Naive thymus-derived CD4-positive, alpha-beta T cell (primary cell): ENCODE data around the gene IRF3. TPM values are rescaled to one million over a fixed set of nuclear protein-coding genes. Genes with fewer than 3 reads are reported as not detected.

Experiments used
- ATAC-seq: fragments of 150-1000 bp; cut with Tn5 transposase; 2 replicates; pipeline ENCODE4 v1.10.0; 2021; ENCODE audit warnings: mild to moderate bottlenecking, moderate library complexity
- CTCF ChIA-PET: fragments of 350-600 bp; sonication (Branson Sonifier 250); formaldehyde crosslinking; loops from one replicate; lab custom pipeline; 2021; ENCODE audit warnings: antibody characterized with exemption; lab: Charles Lee
- POLR2A ChIA-PET: fragments of 350-600 bp; sonication (Branson Sonifier 250); formaldehyde crosslinking; loops from one replicate; lab custom pipeline; 2021; ENCODE audit warnings: antibody characterized with exemption, inconsistent platforms; lab: Charles Lee
- DNase-seq, 9 donors: peaks; one replicate each; pipeline versions ENCODE4 v3.0.0 to v3.0.0-alpha.2; 2020 to 2022; ENCODE audit warnings: mixed read lengths in 1 of 9
- H3K27ac ChIP-seq: one replicate; pipeline ENCODE4 v1.7.0; 2013; ENCODE audit warnings: mild to moderate bottlenecking, low read depth, low read length, moderate library complexity
- H3K27me3 ChIP-seq, 2 donors: one replicate each; pipeline ENCODE4 v1.7.0; 2013; ENCODE audit warnings: low read length in 2 of 2, mild to moderate bottlenecking in 2 of 2, moderate library complexity in 2 of 2; ENCODE audit not compliant: control insufficient read depth in 2 of 2, insufficient read depth in 2 of 2
- H3K36me3 ChIP-seq, 3 experiments: 1 replicate in 2 of 3; 2 replicates in 1 of 3; pipeline ENCODE4 v1.7.0; 2013; ENCODE audit warnings: low read length in 3 of 3, mild to moderate bottlenecking in 3 of 3, moderate library complexity in 1 of 3; ENCODE audit not compliant: insufficient read depth in 3 of 3, control insufficient read depth in 2 of 3
- H3K4me1 ChIP-seq, 2 donors: one replicate each; pipeline ENCODE4 v1.7.0; 2013; ENCODE audit warnings: low read length in 2 of 2, mild to moderate bottlenecking in 2 of 2, moderate library complexity in 1 of 2; ENCODE audit not compliant: control insufficient read depth in 2 of 2, insufficient read depth in 2 of 2
- H3K4me3 ChIP-seq: 2 replicates; pipeline ENCODE4 v1.7.0; 2013; ENCODE audit warnings: mild to moderate bottlenecking, low read length
- H3K9me3 ChIP-seq, 3 experiments: 1 replicate in 2 of 3; 2 replicates in 1 of 3; pipeline ENCODE4 v1.7.0; 2013; ENCODE audit warnings: low read length in 3 of 3; ENCODE audit not compliant: control insufficient read depth in 2 of 3
- H3K27ac Mint-ChIP-seq, 9 donors: one replicate each; pipeline ENCODE4 v1.8.0; 2020 to 2022; ENCODE audit warnings: mixed read lengths in 9 of 9, mild to moderate bottlenecking in 8 of 9, moderate library complexity in 5 of 9, inconsistent platforms in 2 of 9
- H3K27me3 Mint-ChIP-seq, 5 donors: one replicate each; pipeline ENCODE4 v1.8.0; 2021 to 2022; ENCODE audit warnings: mixed read lengths in 5 of 5, mild to moderate bottlenecking in 1 of 5
- H3K36me3 Mint-ChIP-seq, 5 donors: one replicate each; pipeline ENCODE4 v1.8.0; 2020 to 2022; ENCODE audit warnings: mixed read lengths in 5 of 5, mild to moderate bottlenecking in 3 of 5, inconsistent platforms in 1 of 5
- H3K4me1 Mint-ChIP-seq, 7 donors: one replicate each; pipeline ENCODE4 v1.8.0; 2020 to 2022; ENCODE audit warnings: mixed read lengths in 7 of 7, mild to moderate bottlenecking in 3 of 7, inconsistent platforms in 1 of 7
- H3K4me3 Mint-ChIP-seq, 10 donors: one replicate each; pipeline ENCODE4 v1.8.0; 2020 to 2022; ENCODE audit warnings: mild to moderate bottlenecking in 10 of 10, mixed read lengths in 10 of 10, moderate library complexity in 6 of 10, inconsistent platforms in 2 of 10
- H3K9me3 Mint-ChIP-seq, 11 donors: one replicate each; pipeline ENCODE4 v1.8.0; 2020 to 2022; ENCODE audit warnings: mixed read lengths in 11 of 11, mild to moderate bottlenecking in 4 of 11, inconsistent platforms in 1 of 11, moderate library complexity in 1 of 11
- intact Hi-C, 2 donors: fragments of 100-400 bp; cut with micrococcal nuclease; formaldehyde crosslinking; loops; one replicate each; pipeline ENCODE4 v1.15.1; 2023
- polyA plus RNA-seq, 2 donors: library from polyadenylated mRNA; unstranded; fragments of 300-500 nt; fragmentation: Illumina TruSeq; gene quantifications; one replicate each; pipeline ENCODE4 v1.2.3, GENCODE V29; 2021
- total RNA-seq, 6 experiments: library from RNA in 5 of 6; stranded (reverse) in 5 of 6; gene quantifications; 1 replicate in 5 of 6; 2 replicates in 1 of 6; pipeline ENCODE4 v1.2.3 and lab custom pipeline; 2021 to 2026

Gene IRF3
- total and polyA plus RNA-seq, 7 experiments from 2014 or later: 55.5 to 346 (median 178) TPM

- Histone ChIP-seq H3K4me1 (peaks cover 18 to 23% of the 10 kb centered on the region in 2 donors), H3K36me3 (peaks cover 3 to 17% (median 7%) of the 10 kb centered on the region in 3 experiments), H3K4me3 (peak within 1 kb of the TSS; percentile 86), H3K27ac (peak within 1 kb of the TSS; percentile 95), H3K9me3 (no peaks in the 10 kb centered on the region), H3K27me3 (no peaks in the 10 kb centered on the region)
- ATAC-seq (no peak), DNase-seq (peak in 5 of 9 donors; percentile 61 to 75 (median 70))
- ChIA-PET POLR2A (interaction anchor here (0.6 to 8.5 kb wide), 23 partner anchors 9 to 840 kb away, joined by 3 to 91 read pairs (median 4); partner anchors contain the start of genes ALDH16A1, BCL2L12, FLT3LG and IRF3), CTCF (interaction anchor here (0.6 to 2.2 kb wide), 13 partner anchors 13 to 285 kb away, joined by 3 to 12 read pairs (median 4); partner anchors contain the start of genes CPT1C, FLT3LG and SCAF1)
- Mint-ChIP-seq H3K27ac (peak within 1 kb of the TSS; percentile 93 to 100 (median 99)), H3K36me3 (peaks cover 0 to 5% (median 0%) of the 10 kb centered on the region in 5 donors), H3K4me1 (peaks cover 12 to 45% (median 37%) of the 10 kb centered on the region in 7 donors), H3K27me3 (no peaks in the 10 kb centered on the region), H3K4me3 (peak within 1 kb of the TSS; percentile 91 to 100 (median 98)), H3K9me3 (no peaks in the 10 kb centered on the region)
- intact Hi-C loops: loop anchor here (1.0 to 10.0 kb wide), 13 partner anchors 37 to 1043 kb away; partner anchors contain the start of genes DBP (in 2 of the 2), AKT1S1 (in 1 of the 2), ALDH16A1 (in 1 of the 2) and AP2A1 (in 1 of the 2)
These were observed 11.7 kb upstream of the IRF3 start, which contains the start of gene PRMT1 for GRCh38 chr19:49677231-49677900. Gene PRMT1, plus strand, starts transcription at chr19:49677271. Its CDS starts 10 bp downstream, at chr19:49677281.

GRCh38 chr19:49676784-49677230 is 11.2 kb upstream of the IRF3 start:
- no peaks in the 10 kb centered on the region for H3K27me3 ChIP-seq
- peak overlapping the region; percentile 91 to 100 (median 98) for H3K4me3 Mint-ChIP-seq
- H3K4me1 ChIP-seq: peaks cover 18 to 23% of the 10 kb centered on the region in 2 donors
- peak overlapping the region; percentile 93 to 100 (median 99) for H3K27ac Mint-ChIP-seq
- H3K36me3 ChIP-seq: peaks cover 2 to 12% (median 3%) of the 10 kb centered on the region in 3 experiments
- H3K9me3 Mint-ChIP-seq: no peaks in the 10 kb centered on the region
- ATAC-seq (peak; percentile 87), DNase-seq (peak; percentile 84 to 99 (median 97))
- peaks cover 0 to 3% (median 0%) of the 10 kb centered on the region in 5 donors for H3K36me3 Mint-ChIP-seq
- H3K27me3 Mint-ChIP-seq: no peaks in the 10 kb centered on the region
- peak overlapping the region; percentile 95 for H3K27ac ChIP-seq
- intact Hi-C loops: loop anchor here (1.0 to 10.0 kb wide), 18 partner anchors 12 to 1042 kb away; partner anchors contain the start of genes ALDH16A1 (in 2 of the 2), BCL2L12 (in 2 of the 2), DBP (in 2 of the 2) and IRF3 (in 2 of the 2)
- CTCF ChIA-PET: interaction anchor here (0.7 to 2.7 kb wide), 9 partner anchors 9 to 285 kb away, joined by 3 to 13 read pairs (median 3); no protein-coding TSS in a partner anchor
- H3K9me3 ChIP-seq: no peaks in the 10 kb centered on the region
- H3K4me1 Mint-ChIP-seq: peaks cover 17 to 50% (median 43%) of the 10 kb centered on the region in 7 donors
- peak overlapping the region; percentile 86 for H3K4me3 ChIP-seq
- POLR2A ChIA-PET: interaction anchor here (0.5 to 8.5 kb wide), 23 partner anchors 9 to 233 kb away, joined by 3 to 91 read pairs (median 4); partner anchors contain the start of genes BCL2L12, FLT3LG, IRF3 and NOSIP

- H3K4me1 Mint-ChIP-seq: peaks cover 18 to 50% (median 44%) of the 10 kb centered on the region in 7 donors
- H3K27ac ChIP-seq: peak overlapping the region; percentile 95
- H3K27me3 ChIP-seq: no peaks in the 10 kb centered on the region
- no peaks in the 10 kb centered on the region for H3K27me3 Mint-ChIP-seq
- H3K36me3 ChIP-seq: peaks cover 0 to 8% (median 3%) of the 10 kb centered on the region in 3 experiments
- peak overlapping the region; percentile 86 for H3K4me3 ChIP-seq
- DNase-seq: no peak
- H3K36me3 Mint-ChIP-seq: peaks cover 0 to 3% (median 0%) of the 10 kb centered on the region in 5 donors
- peaks cover 18 to 23% of the 10 kb centered on the region in 2 donors for H3K4me1 ChIP-seq
- intact Hi-C loops: loop anchor here (1.0 to 10.0 kb wide), 14 partner anchors 11 to 1041 kb away; partner anchors contain the start of genes BCL2L12 (in 2 of the 2), DBP (in 2 of the 2), IRF3 (in 2 of the 2) and AKT1S1 (in 1 of the 2)
- peak overlapping the region; percentile 91 to 100 (median 98) for H3K4me3 Mint-ChIP-seq
- no peaks in the 10 kb centered on the region for H3K9me3 ChIP-seq
- peak overlapping the region; percentile 93 to 100 (median 99) for H3K27ac Mint-ChIP-seq
- ATAC-seq: peak; percentile 28
- ChIA-PET CTCF (interaction anchor here (0.7 to 2.7 kb wide), 9 partner anchors 8 to 285 kb away, joined by 3 to 13 read pairs (median 3); no protein-coding TSS in a partner anchor), POLR2A (interaction anchor here (0.5 to 8.5 kb wide), 21 partner anchors 10 to 232 kb away, joined by 3 to 91 read pairs (median 5); partner anchors contain the start of genes BCL2L12, IRF3, NOSIP and PRR12)
- no peaks in the 10 kb centered on the region for H3K9me3 Mint-ChIP-seq
These were observed 10.6 kb upstream of the IRF3 start for GRCh38 chr19:49676136-49676783.

- Mint-ChIP-seq H3K4me3 (peak overlapping the region in 2 of 10 donors; percentile 21 to 73), H3K4me1 (peaks cover 10 to 29% (median 20%) of the 10 kb centered on the region in 7 donors), H3K36me3 (peaks cover 0 to 7% (median 4%) of the 10 kb centered on the region in 5 donors), H3K9me3 (no peaks in the 10 kb centered on the region), H3K27ac (peak overlapping the region in 5 of 9 donors; percentile 45 to 90 (median 71)), H3K27me3 (no peaks in the 10 kb centered on the region)
- CTCF ChIA-PET: interaction anchor here (0.5 to 4.4 kb wide), 10 partner anchors 9 to 426 kb away, joined by 3 to 27 read pairs (median 4); partner anchors contain the start of gene RRAS
- H3K4me3 ChIP-seq: no peak overlapping the region
- DNase-seq (peak; percentile 50 to 80 (median 67)), ATAC-seq (no peak)
- H3K27me3 ChIP-seq: no peaks in the 10 kb centered on the region
- no peaks in the 10 kb centered on the region for H3K9me3 ChIP-seq
- H3K36me3 ChIP-seq: peaks cover 0 to 16% (median 0%) of the 10 kb centered on the region in 3 experiments
- POLR2A ChIA-PET: interaction anchor here (0.6 to 8.5 kb wide), 8 partner anchors 8 to 231 kb away, joined by 3 to 91 read pairs (median 6); partner anchors contain the start of genes BCL2L12, IRF3, NOSIP and PRRG2
- H3K27ac ChIP-seq: no peak overlapping the region
- intact Hi-C loops: loop anchor here (1.0 to 10.0 kb wide), 3 partner anchors 166 to 1038 kb away; partner anchors contain the start of gene DBP (in 1 of the 2)
- H3K4me1 ChIP-seq: peaks cover 0 to 6% of the 10 kb centered on the region in 2 donors
These were observed 6.7 kb upstream of the IRF3 start for GRCh38 chr19:49672131-49672919.

GRCh38 chr19:49669516-49669915 is 3.9 kb upstream of the IRF3 start:
- Mint-ChIP-seq H3K9me3 (peaks cover 0 to 4% (median 0%) of the 10 kb centered on the region in 11 donors), H3K4me3 (no peak overlapping the region), H3K27ac (no peak overlapping the region), H3K27me3 (peaks cover 0 to 2% (median 0%) of the 10 kb centered on the region in 5 donors), H3K36me3 (peaks cover 4 to 12% (median 4%) of the 10 kb centered on the region in 5 donors), H3K4me1 (peaks cover 26 to 42% (median 32%) of the 10 kb centered on the region in 7 donors)
- H3K9me3 ChIP-seq: no peaks in the 10 kb centered on the region
- H3K36me3 ChIP-seq: peaks cover 0 to 20% (median 0%) of the 10 kb centered on the region in 3 experiments
- no peak overlapping the region for H3K4me3 ChIP-seq
- H3K27ac ChIP-seq: no peak overlapping the region
- ATAC-seq: no peak
- H3K4me1 ChIP-seq: peaks cover 3 to 7% of the 10 kb centered on the region in 2 donors
- intact Hi-C loops: no loop called here
- CTCF ChIA-PET: no interaction called here
- no peak for DNase-seq
- POLR2A ChIA-PET: interaction anchor here (1.9 to 14.1 kb wide), 2 partner anchors 25 to 89 kb away, joined by 5 to 187 read pairs; partner anchors contain the start of genes NOSIP, PRRG2, RRAS and SCAF1
- H3K27me3 ChIP-seq: no peaks in the 10 kb centered on the region
